Measurements from ENCODE around the gene NEIL3.
A peak's percentile ranks its signal among the peaks of the same experiment; 100 is the strongest.

The NEIL3 gene

DNA sequence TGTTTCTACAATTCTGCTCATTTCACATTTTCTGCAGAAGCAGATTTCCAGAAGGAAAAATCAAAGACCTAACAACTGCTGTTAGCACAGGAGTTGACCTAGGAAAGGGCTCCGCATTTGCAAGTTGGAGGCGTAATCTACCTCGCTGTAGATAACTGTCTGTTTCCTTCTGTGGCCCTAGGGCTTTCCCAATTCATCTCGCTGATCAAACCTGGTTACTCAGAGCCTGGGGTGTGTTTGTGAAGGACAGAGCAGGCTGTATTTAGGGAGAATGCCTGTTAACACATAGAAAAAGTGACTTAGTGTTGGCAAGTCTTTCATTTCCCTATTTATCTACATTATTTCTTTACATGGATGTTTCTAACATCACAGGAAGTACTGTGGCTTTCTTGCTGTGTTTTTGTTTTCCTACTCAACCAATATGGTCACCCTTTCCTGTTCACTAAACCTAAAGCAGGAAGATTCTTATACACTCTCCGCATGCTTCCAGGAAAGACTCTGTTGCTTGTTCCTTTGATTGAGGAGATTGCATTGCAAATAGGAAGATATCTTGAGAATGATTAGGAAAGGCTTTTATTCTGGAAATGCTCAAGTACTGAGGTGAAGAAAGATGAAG lies 92.1 kb downstream of the NEIL3 start:
- Histone ChIP-seq H2AFZ (ENCODE audit: low read depth, low read length) (peak overlapping the region; percentile 59), H4K20me1 (ENCODE audit: insufficient read depth, low read length) (no peaks in the 10 kb centered on the region), H3K79me2 (ENCODE audit: insufficient read depth, low read length) (no peaks in the 10 kb centered on the region), H3K4me1 (ENCODE audit: insufficient read depth, low read length) (peaks cover 14% of the 10 kb centered on the region), H3K9ac (ENCODE audit: low read depth, low read length) (no peak overlapping the region), H3K4me2 (ENCODE audit: insufficient read depth, low read length) (peak overlapping the region; percentile 7; the same call in 1 of the 2 replicates), H3K36me3 (ENCODE audit: insufficient read depth, low read length) (no peaks in the 10 kb centered on the region), H3K27ac (ENCODE audit: low read length) (peak overlapping the region; percentile 48), H3K9me3 (ENCODE audit: insufficient read depth, low read length, severe bottlenecking) (no peaks in the 10 kb centered on the region), H3K4me3 (ENCODE audit: low read depth in 1 of 2, low read length in 2 of 2) (no peak overlapping the region), H3K27me3 (ENCODE audit: insufficient read depth, low read length, poor library complexity) (no peaks in the 10 kb centered on the region)
- ATAC-seq (ENCODE audit: insufficient read depth, low read depth) (peak; percentile 86), DNase-seq (peak; percentile 12)
- TF ChIP-seq, protein P1, sequence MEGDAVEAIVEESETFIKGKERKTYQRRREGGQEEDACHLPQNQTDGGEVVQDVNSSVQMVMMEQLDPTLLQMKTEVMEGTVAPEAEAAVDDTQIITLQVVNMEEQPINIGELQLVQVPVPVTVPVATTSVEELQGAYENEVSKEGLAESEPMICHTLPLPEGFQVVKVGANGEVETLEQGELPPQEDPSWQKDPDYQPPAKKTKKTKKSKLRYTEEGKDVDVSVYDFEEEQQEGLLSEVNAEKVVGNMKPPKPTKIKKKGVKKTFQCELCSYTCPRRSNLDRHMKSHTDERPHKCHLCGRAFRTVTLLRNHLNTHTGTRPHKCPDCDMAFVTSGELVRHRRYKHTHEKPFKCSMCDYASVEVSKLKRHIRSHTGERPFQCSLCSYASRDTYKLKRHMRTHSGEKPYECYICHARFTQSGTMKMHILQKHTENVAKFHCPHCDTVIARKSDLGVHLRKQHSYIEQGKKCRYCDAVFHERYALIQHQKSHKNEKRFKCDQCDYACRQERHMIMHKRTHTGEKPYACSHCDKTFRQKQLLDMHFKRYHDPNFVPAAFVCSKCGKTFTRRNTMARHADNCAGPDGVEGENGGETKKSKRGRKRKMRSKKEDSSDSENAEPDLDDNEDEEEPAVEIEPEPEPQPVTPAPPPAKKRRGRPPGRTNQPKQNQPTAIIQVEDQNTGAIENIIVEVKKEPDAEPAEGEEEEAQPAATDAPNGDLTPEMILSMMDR (IDR thresholded peaks at IDR 0.05; ENCODE audit: borderline replicate concordance, extremely low read depth, low read length, poor library complexity, severe bottlenecking) = no peak
- TF ChIP-seq EZH2 (IDR thresholded peaks at IDR 0.05; ENCODE audit: borderline replicate concordance, low read depth, low read length, severe bottlenecking) = no peak

DNA sequence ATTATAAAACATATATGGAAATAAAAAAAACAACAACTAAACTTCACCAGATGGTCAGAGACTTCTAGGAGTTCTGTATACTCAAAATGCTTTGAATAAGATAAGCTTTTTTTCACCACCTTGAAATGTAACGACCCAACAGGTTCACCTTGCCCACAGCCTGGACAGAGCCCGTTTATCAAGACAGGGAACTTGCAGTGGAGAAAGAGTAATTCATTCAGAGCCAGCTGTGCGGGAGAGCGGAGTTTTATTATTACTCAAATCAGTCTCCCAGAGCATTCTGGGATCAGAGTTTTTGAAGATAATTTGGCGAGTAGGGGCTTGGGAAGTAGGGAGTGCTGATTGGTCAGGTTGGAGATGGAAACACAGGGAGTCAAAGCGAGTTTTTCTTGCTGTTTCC lies 94.1 kb downstream of the NEIL3 start:
- Histone ChIP-seq H3K4me1 (ENCODE audit: insufficient read depth, low read length) (peaks cover 14% of the 10 kb centered on the region), H4K20me1 (ENCODE audit: insufficient read depth, low read length) (no peaks in the 10 kb centered on the region), H3K27ac (ENCODE audit: low read length) (no peak overlapping the region), H3K9me3 (ENCODE audit: insufficient read depth, low read length, severe bottlenecking) (no peaks in the 10 kb centered on the region), H2AFZ (ENCODE audit: low read depth, low read length) (no peak overlapping the region), H3K27me3 (ENCODE audit: insufficient read depth, low read length, poor library complexity) (no peaks in the 10 kb centered on the region), H3K4me3 (ENCODE audit: low read depth in 1 of 2, low read length in 2 of 2) (no peak overlapping the region), H3K9ac (ENCODE audit: low read depth, low read length) (no peak overlapping the region), H3K36me3 (ENCODE audit: insufficient read depth, low read length) (no peaks in the 10 kb centered on the region), H3K4me2 (ENCODE audit: insufficient read depth, low read length) (no peak overlapping the region), H3K79me2 (ENCODE audit: insufficient read depth, low read length) (no peaks in the 10 kb centered on the region)
- no peak for ATAC-seq (ENCODE audit: insufficient read depth, low read depth)
- no peak for DNase-seq
- no peak for TF ChIP-seq EZH2 (IDR thresholded peaks at IDR 0.05; ENCODE audit: borderline replicate concordance, low read depth, low read length, severe bottlenecking)
- TF ChIP-seq, protein P1 (IDR thresholded peaks at IDR 0.05; ENCODE audit: borderline replicate concordance, extremely low read depth, low read length, poor library complexity, severe bottlenecking) = no peak

DNA sequence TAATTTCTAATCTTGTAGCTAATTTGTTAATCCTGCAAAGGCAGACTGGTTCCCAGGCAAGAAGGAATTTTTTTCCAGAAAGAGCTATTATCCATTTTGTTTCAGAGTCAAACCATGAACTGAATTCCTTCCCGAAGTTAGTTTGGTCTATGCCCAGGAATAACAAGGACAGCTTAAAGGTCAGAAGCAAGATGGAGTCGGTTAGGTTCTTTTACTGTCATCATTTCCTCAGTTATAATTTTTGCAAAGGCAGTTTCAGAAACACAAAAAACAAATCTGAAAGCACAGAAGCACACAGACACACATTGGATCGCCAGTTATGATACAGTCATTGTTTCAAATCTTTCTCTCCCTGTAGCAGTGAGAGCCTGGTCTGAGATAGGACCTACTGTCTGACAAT lies 94.7 kb downstream of the NEIL3 start:
- no peaks in the 10 kb centered on the region for H4K20me1 ChIP-seq (ENCODE audit: insufficient read depth, low read length)
- H3K36me3 ChIP-seq (ENCODE audit: insufficient read depth, low read length) = no peaks in the 10 kb centered on the region
- H3K27me3 ChIP-seq (ENCODE audit: insufficient read depth, low read length, poor library complexity) = no peaks in the 10 kb centered on the region
- H3K9me3 ChIP-seq (ENCODE audit: insufficient read depth, low read length, severe bottlenecking) = no peaks in the 10 kb centered on the region
- H3K9ac ChIP-seq (ENCODE audit: low read depth, low read length) = no peak overlapping the region
- no peak for DNase-seq
- ATAC-seq (ENCODE audit: insufficient read depth, low read depth) = no peak
- H3K4me3 ChIP-seq (ENCODE audit: low read depth in 1 of 2, low read length in 2 of 2) = no peak overlapping the region
- no peak overlapping the region for H3K27ac ChIP-seq (ENCODE audit: low read length)
- TF ChIP-seq, protein P1 (IDR thresholded peaks at IDR 0.05; ENCODE audit: borderline replicate concordance, extremely low read depth, low read length, poor library complexity, severe bottlenecking) = no peak
- no peak for TF ChIP-seq EZH2 (IDR thresholded peaks at IDR 0.05; ENCODE audit: borderline replicate concordance, low read depth, low read length, severe bottlenecking)
- no peaks in the 10 kb centered on the region for H3K79me2 ChIP-seq (ENCODE audit: insufficient read depth, low read length)
- H2AFZ ChIP-seq (ENCODE audit: low read depth, low read length) = no peak overlapping the region
- H3K4me1 ChIP-seq (ENCODE audit: insufficient read depth, low read length) = peaks cover 14% of the 10 kb centered on the region
- H3K4me2 ChIP-seq (ENCODE audit: insufficient read depth, low read length) = no peak overlapping the region

Measured in DND-41 (cell line).